ENCODE measurements around the gene ANXA2R. TPM values are rescaled to one million over a fixed set of nuclear protein-coding genes. Genes with fewer than 3 reads are reported as not detected.
A peak's percentile ranks its signal among the peaks of the same experiment; 100 is the strongest.

Gene ANXA2R
- total RNA-seq, 4 donors from 2014 or later, result 3.9 to 18.2 (median 5.8) TPM

DNA sequence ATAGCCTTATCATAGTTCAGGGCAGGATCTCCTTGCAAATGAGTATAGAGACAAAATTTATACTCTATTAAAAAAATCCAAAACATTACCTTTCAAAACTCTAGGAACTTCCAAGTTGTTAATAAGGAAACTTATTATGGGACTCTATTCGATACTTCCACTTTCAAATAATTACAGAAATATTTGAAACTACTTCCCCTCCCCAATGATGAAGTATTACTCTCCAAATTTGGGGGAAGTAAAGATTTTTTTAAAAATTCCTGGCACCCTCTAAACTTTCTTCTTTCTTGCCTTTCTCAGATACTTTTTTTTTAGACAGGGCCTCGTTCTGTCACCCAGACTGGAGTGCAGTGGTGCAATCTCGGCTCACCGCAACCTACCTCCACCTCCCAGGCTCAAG is 35.1 kb downstream of the ANXA2R start:
- Histone ChIP-seq H3K9me3 (no peaks in the 10 kb centered on the region), H3K27me3 (no peaks in the 10 kb centered on the region), H3K27ac (no peak overlapping the region), H3K4me1 (peaks cover 0 to 4% (median 0%) of the 10 kb centered on the region in 4 donors), H3K4me3 (no peak overlapping the region), H3K36me3 (no peaks in the 10 kb centered on the region)
- no peak for DNase-seq
- TF ChIP-seq POLR2A (IDR thresholded peaks at IDR 0.05), result no peak
- TF ChIP-seq, protein P1, sequence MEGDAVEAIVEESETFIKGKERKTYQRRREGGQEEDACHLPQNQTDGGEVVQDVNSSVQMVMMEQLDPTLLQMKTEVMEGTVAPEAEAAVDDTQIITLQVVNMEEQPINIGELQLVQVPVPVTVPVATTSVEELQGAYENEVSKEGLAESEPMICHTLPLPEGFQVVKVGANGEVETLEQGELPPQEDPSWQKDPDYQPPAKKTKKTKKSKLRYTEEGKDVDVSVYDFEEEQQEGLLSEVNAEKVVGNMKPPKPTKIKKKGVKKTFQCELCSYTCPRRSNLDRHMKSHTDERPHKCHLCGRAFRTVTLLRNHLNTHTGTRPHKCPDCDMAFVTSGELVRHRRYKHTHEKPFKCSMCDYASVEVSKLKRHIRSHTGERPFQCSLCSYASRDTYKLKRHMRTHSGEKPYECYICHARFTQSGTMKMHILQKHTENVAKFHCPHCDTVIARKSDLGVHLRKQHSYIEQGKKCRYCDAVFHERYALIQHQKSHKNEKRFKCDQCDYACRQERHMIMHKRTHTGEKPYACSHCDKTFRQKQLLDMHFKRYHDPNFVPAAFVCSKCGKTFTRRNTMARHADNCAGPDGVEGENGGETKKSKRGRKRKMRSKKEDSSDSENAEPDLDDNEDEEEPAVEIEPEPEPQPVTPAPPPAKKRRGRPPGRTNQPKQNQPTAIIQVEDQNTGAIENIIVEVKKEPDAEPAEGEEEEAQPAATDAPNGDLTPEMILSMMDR (IDR thresholded peaks at IDR 0.05), result no peak

DNA sequence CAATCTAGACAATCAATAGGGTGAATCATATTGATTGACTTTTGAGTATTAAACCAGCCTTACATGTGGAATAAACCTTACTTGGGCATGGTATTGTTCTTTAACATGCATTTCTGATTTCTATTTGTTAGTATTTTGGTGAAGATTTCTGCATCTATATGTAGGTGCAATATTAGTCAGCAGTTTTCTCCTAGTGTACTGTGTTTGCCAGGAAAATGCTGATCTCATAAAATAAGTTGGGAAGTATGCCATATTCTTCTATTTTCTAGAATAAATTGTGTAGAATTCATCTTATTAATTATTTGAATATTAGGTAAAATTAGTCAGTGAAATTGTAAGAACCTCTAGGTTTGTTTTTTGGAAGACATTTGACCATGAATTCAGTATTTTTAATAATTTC is 38.4 kb downstream of the ANXA2R start:
- H3K27ac ChIP-seq, result no peak overlapping the region
- no peak for DNase-seq
- no peaks in the 10 kb centered on the region for H3K4me1 ChIP-seq
- H3K4me3 ChIP-seq, result no peak overlapping the region
- H3K9me3 ChIP-seq, result no peaks in the 10 kb centered on the region
- no peaks in the 10 kb centered on the region for H3K27me3 ChIP-seq
- H3K36me3 ChIP-seq, result no peaks in the 10 kb centered on the region
- no peak for TF ChIP-seq POLR2A (IDR thresholded peaks at IDR 0.05)
- TF ChIP-seq, protein P1 (IDR thresholded peaks at IDR 0.05), result no peak

GRCh38 chr5:43000914-43001313 is 39.2 kb downstream of the ANXA2R start:
- no peaks in the 10 kb centered on the region for H3K4me1 ChIP-seq

DNA sequence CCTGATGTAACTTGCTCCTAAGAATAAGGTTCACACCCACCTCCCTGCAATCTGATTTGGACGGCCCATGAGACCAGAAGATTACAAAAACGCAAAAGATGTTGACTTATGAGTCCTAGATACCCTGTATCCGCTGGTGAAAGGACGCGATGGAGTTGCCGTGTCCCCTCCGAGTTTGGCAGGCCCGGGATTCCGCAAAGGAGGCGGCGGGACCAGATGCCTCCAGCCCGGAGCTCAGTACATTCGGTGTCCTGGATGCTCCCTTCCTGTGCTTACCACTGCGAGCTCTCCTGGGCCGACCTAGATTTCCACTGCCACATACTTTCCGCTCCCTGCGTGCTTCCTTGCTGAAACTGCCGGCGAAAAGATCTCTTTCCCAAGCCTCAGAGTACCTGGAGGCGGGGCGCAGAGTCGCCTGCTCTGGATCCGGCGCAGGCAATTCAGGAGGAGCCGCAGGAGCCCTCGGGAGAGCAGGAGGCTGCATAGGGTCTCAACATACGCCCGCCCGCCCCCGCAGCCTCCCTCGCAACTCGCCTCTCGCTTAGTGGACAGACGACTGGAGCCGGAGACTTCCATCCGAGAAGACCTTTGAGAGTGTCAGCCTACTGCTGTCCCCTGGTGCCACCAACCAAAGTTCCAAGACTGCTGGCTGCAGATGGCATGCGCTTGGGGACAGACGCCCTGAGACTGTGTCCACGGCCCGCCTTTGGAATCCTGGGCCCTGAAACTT is 39.8 kb downstream of the ANXA2R start:
- TF ChIP-seq, protein P1 (IDR thresholded peaks at IDR 0.05), result no peak
- no peak for TF ChIP-seq POLR2A (IDR thresholded peaks at IDR 0.05)
- H3K4me3 ChIP-seq, result peak overlapping the region in 2 of 4 donors; percentile 1 to 26
- no peaks in the 10 kb centered on the region for H3K9me3 ChIP-seq
- DNase-seq, result no peak
- H3K27ac ChIP-seq, result no peak overlapping the region
- no peaks in the 10 kb centered on the region for H3K36me3 ChIP-seq
- H3K4me1 ChIP-seq, result no peaks in the 10 kb centered on the region
- peaks cover 0 to 6% of the 10 kb centered on the region in 2 donors for H3K27me3 ChIP-seq

More at GRCh38 chr5:43000914-43001313, 39.2 kb downstream of the ANXA2R start:
- Histone ChIP-seq H3K27me3 (no peaks in the 10 kb centered on the region), H3K36me3 (no peaks in the 10 kb centered on the region), H3K27ac (no peak overlapping the region), H3K4me3 (no peak overlapping the region), H3K9me3 (no peaks in the 10 kb centered on the region)
- TF ChIP-seq, protein P1 (IDR thresholded peaks at IDR 0.05), result no peak
- TF ChIP-seq POLR2A (IDR thresholded peaks at IDR 0.05), result no peak
- no peak for DNase-seq

DNA sequence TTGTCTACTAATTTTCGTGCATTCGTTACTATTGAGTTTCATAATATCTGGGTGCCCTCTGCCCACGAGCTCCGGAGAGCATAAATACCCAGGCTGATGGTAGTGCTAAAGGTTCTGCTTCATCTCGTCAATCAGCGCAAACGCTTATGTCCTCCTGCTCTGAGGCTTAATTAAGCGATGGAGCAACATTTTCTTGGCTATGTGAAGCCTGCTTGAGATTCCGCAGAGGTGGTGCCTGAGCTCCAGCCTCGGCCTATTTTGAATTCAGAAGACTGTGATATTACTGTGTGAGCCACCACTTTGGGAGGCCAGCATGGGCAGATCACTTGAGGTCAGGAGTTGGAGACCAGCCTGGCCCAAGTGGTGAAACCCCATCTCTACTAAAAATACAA is 44.8 kb downstream of the ANXA2R start:
- H3K27me3 ChIP-seq, result peaks cover 0 to 22% of the 10 kb centered on the region in 2 donors
- no peaks in the 10 kb centered on the region for H3K36me3 ChIP-seq
- TF ChIP-seq POLR2A (IDR thresholded peaks at IDR 0.05), result no peak
- TF ChIP-seq, protein P1 (IDR thresholded peaks at IDR 0.05), result no peak
- DNase-seq, result no peak
- H3K4me3 ChIP-seq, result peak overlapping the region; percentile 48 to 70 (median 65)
- peak overlapping the region; percentile 89 to 98 (median 97) for H3K27ac ChIP-seq
- H3K9me3 ChIP-seq, result peaks cover 0 to 5% (median 0%) of the 10 kb centered on the region in 4 donors
- peaks cover 0 to 7% (median 0%) of the 10 kb centered on the region in 4 donors for H3K4me1 ChIP-seq

All from Peyer's patch (tissue), 4 donors.